ENCODE results near the gene ANO2.

DNA sequence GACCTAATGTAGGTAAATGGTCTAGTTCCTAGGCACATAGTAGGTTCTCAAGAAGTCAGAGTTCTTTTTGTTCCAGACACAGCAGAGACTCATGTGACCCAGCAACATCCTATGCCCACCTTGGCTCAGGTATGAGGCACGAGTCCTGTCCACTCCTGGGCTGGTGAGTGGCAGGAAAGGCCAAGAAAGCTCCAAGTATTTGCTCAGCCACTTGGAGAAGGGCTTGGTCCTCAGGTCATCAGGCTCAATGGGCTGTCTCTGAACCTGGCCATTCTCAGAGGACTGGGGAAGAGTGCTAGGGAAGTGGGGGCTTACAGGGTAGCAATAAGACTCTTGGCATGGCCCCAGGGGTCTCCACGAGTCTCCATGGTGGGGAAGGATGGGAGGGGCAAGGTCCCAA is 260.1 kb downstream of the ANO2 start:
- TF ChIP-seq POLR2A (IDR thresholded peaks at IDR 0.05; ENCODE audit: extremely low read depth, insufficient read length) (no peak), CTCF (IDR thresholded peaks at IDR 0.05; ENCODE audit: low read depth, low read length) (no peak), MYC (IDR thresholded peaks at IDR 0.05; ENCODE audit: low read depth, low read length) (no peak)

All from NB4 (cell line).